ENCODE measurements around the gene CEP43. TPM values are rescaled to one million over a fixed set of nuclear protein-coding genes. Genes with fewer than 3 reads are reported as not detected.

Gene CEP43
- polyA plus RNA-seq, 1 donor from 2014 or later: 78.2 TPM

GRCh38 chr6:166999884-167000253 lies 672 bp downstream of the CEP43 start:
- H3K9me2 ChIP-seq (ENCODE audit: insufficient read depth, low read length): no peaks in the 10 kb centered on the region
- H3K79me2 ChIP-seq (replicated peaks; ENCODE audit: insufficient read depth, low read length): peaks cover 50% of the 10 kb centered on the region
- H3K27me3 ChIP-seq (ENCODE audit: insufficient read depth, low read depth, low read length): no peaks in the 10 kb centered on the region
- peak overlapping the region; percentile 49 for H3K27ac ChIP-seq (ENCODE audit: low read length)
- no peaks in the 10 kb centered on the region for H3K9me3 ChIP-seq (ENCODE audit: low read length)
- H3K4me2 ChIP-seq (ENCODE audit: low read length): peak overlapping the region; percentile 98
- peak overlapping the region; percentile 0 for H2AFZ ChIP-seq (ENCODE audit: low read depth, low read length)
- H4K20me1 ChIP-seq (ENCODE audit: insufficient read depth): no peaks in the 10 kb centered on the region
- H3K9ac ChIP-seq (ENCODE audit: low read length): peak overlapping the region; percentile 78
- no peaks in the 10 kb centered on the region for H3K36me3 ChIP-seq (ENCODE audit: insufficient read depth, low read length)
- TF ChIP-seq SMC3 (conservative IDR thresholded peaks at IDR 0.05; ENCODE audit: poor library complexity) (no peak), CTCF (IDR thresholded peaks at IDR 0.05; ENCODE audit: poor library complexity, severe bottlenecking) (no peak), MXI1 (conservative IDR thresholded peaks at IDR 0.05; ENCODE audit: poor library complexity, severe bottlenecking) (no peak), EP300 (conservative IDR thresholded peaks at IDR 0.05; ENCODE audit: poor library complexity, severe bottlenecking) (no peak), REST (IDR thresholded peaks at IDR 0.05; ENCODE audit: borderline replicate concordance) (no peak), POLR2AphosphoS5 (IDR thresholded peaks at IDR 0.05) (no peak), EZH2 (IDR thresholded peaks at IDR 0.05; ENCODE audit: borderline replicate concordance, insufficient read depth, low read length, poor library complexity, severe bottlenecking) (no peak), TAF1 (IDR thresholded peaks at IDR 0.05; ENCODE audit: low read depth) (no peak), RAD21 (conservative IDR thresholded peaks at IDR 0.05) (no peak)
- no peaks in the 10 kb centered on the region for H3F3A ChIP-seq (ENCODE audit: insufficient read depth, low read length, poor library complexity, severe bottlenecking)
- peak overlapping the region; percentile 99 for H3K4me3 ChIP-seq (ENCODE audit: low read length)

- Histone ChIP-seq H3K9me2 (ENCODE audit: insufficient read depth, low read length) (no peaks in the 10 kb centered on the region), H3K4me2 (ENCODE audit: low read length) (peak overlapping the region; percentile 98), H2AFZ (ENCODE audit: low read depth, low read length) (no peak overlapping the region), H3K4me3 (ENCODE audit: low read length) (peak overlapping the region; percentile 99), H3K27ac (ENCODE audit: low read length) (no peak overlapping the region), H3K9me3 (ENCODE audit: low read length) (no peaks in the 10 kb centered on the region), H4K20me1 (ENCODE audit: insufficient read depth) (no peaks in the 10 kb centered on the region), H3F3A (ENCODE audit: insufficient read depth, low read length, poor library complexity, severe bottlenecking) (no peaks in the 10 kb centered on the region), H3K79me2 (replicated peaks; ENCODE audit: insufficient read depth, low read length) (peaks cover 50% of the 10 kb centered on the region), H3K36me3 (ENCODE audit: insufficient read depth, low read length) (no peaks in the 10 kb centered on the region), H3K9ac (ENCODE audit: low read length) (no peak overlapping the region), H3K27me3 (ENCODE audit: insufficient read depth, low read depth, low read length) (no peaks in the 10 kb centered on the region)
- TF ChIP-seq SMC3 (conservative IDR thresholded peaks at IDR 0.05; ENCODE audit: poor library complexity) (no peak), TAF1 (IDR thresholded peaks at IDR 0.05; ENCODE audit: low read depth) (no peak), RAD21 (conservative IDR thresholded peaks at IDR 0.05) (no peak), CTCF (IDR thresholded peaks at IDR 0.05; ENCODE audit: poor library complexity, severe bottlenecking) (no peak), POLR2AphosphoS5 (IDR thresholded peaks at IDR 0.05) (no peak), MXI1 (conservative IDR thresholded peaks at IDR 0.05; ENCODE audit: poor library complexity, severe bottlenecking) (no peak), EP300 (conservative IDR thresholded peaks at IDR 0.05; ENCODE audit: poor library complexity, severe bottlenecking) (no peak), REST (IDR thresholded peaks at IDR 0.05; ENCODE audit: borderline replicate concordance) (no peak), EZH2 (IDR thresholded peaks at IDR 0.05; ENCODE audit: borderline replicate concordance, insufficient read depth, low read length, poor library complexity, severe bottlenecking) (no peak)
Observed at GRCh38 chr6:167000759-167001158, 1.6 kb downstream of the CEP43 start.

All from neural cell (in vitro differentiated cells).